Loucy (cell line): ENCODE results near the gene EFHC2.

ENCODE experiments used
- H2AFZ ChIP-seq: fragments of 200-600 bp; sonication (generic); 2 replicates; pipeline ENCODE4 v1.6.0; 2016; ENCODE audit warnings: antibody characterized with exemption, mild to moderate bottlenecking, low read length, moderate library complexity
- H3F3A ChIP-seq: fragments of 200-600 bp; 2 replicates; pipeline ENCODE4 v1.6.0; 2016; ENCODE audit warnings: antibody characterized with exemption, low read depth, mild to moderate bottlenecking
- H3K27me3 ChIP-seq: fragments of 200-600 bp; sonication (generic); 2 replicates; pipeline ENCODE4 v1.6.1; 2014; ENCODE audit warnings: low read length, mild to moderate bottlenecking; ENCODE audit not compliant: insufficient read depth, poor library complexity, severe bottlenecking
- H3K36me3 ChIP-seq: fragments of 200-600 bp; sonication (generic); 2 replicates; pipeline ENCODE4 v1.6.1; 2016; ENCODE audit warnings: low read length; ENCODE audit not compliant: insufficient read depth
- H3K4me1 ChIP-seq: fragments of 200-600 bp; sonication (generic); 2 replicates; pipeline ENCODE4 v1.5.1; 2014; ENCODE audit warnings: low read length, mild to moderate bottlenecking; ENCODE audit not compliant: insufficient read depth, poor library complexity, severe bottlenecking
- H3K4me2 ChIP-seq: fragments of 200-600 bp; sonication (generic); 2 replicates; pipeline ENCODE4 v1.6.0; 2014; ENCODE audit warnings: antibody characterized with exemption, low read length, low read depth, mild to moderate bottlenecking; ENCODE audit not compliant: poor library complexity, severe bottlenecking
- H3K4me3 ChIP-seq: fragments of 200-600 bp; sonication (generic); 2 replicates; pipeline ENCODE4 v1.5.1; 2014; ENCODE audit warnings: low read length, mild to moderate bottlenecking, mixed read lengths; ENCODE audit not compliant: poor library complexity, severe bottlenecking
- H3K79me2 ChIP-seq: fragments of 200-600 bp; sonication (generic); 2 replicates; pipeline ENCODE4 v1.6.1; 2014; ENCODE audit warnings: low read length; ENCODE audit not compliant: insufficient read depth
- H3K9ac ChIP-seq: fragments of 200-600 bp; sonication (generic); 2 replicates; pipeline ENCODE4 v1.6.0; 2014; ENCODE audit warnings: mild to moderate bottlenecking, low read depth, low read length, moderate library complexity; ENCODE audit not compliant: poor library complexity, severe bottlenecking
- H3K9me2 ChIP-seq: fragments of 200-600 bp; sonication (generic); replicated peaks from 2 replicates; pipeline ENCODE4 v1.6.1; 2016; ENCODE audit warnings: low read depth, low read length, mixed read lengths
- H3K9me3 ChIP-seq: fragments of 200-600 bp; sonication (generic); 2 replicates; pipeline ENCODE4 v1.6.1; 2014; ENCODE audit warnings: mild to moderate bottlenecking, antibody characterized with exemption, low read length, low read depth; ENCODE audit not compliant: insufficient read depth
- H4K20me1 ChIP-seq: fragments of 200-600 bp; sonication (generic); 2 replicates; pipeline ENCODE4 v1.6.0; 2014; ENCODE audit warnings: antibody characterized with exemption, low read length, mild to moderate bottlenecking; ENCODE audit not compliant: insufficient read depth, poor library complexity, severe bottlenecking
- CTCF ChIP-seq: fragments of 200-600 bp; sonication (generic); conservative IDR thresholded peaks from 2 replicates; pipeline ENCODE4 v1.5.1; 2014; ENCODE audit warnings: mild to moderate bottlenecking, antibody characterized with exemption, low read length
- EZH2phosphoT487 ChIP-seq: fragments of 200-600 bp; IDR thresholded peaks from 2 replicates; pipeline ENCODE4 v1.6.1; 2018; ENCODE audit warnings: antibody characterized with exemption, mild to moderate bottlenecking, moderate library complexity, borderline replicate concordance

The EFHC2 gene

GRCh38 chrX:44157283-44157682, 186.2 kb downstream of the EFHC2 start:
- Histone ChIP-seq H3K9ac (no peak overlapping the region), H3K4me2 (no peak overlapping the region), H2AFZ (no peak overlapping the region), H3K4me3 (no peak overlapping the region), H3K27me3 (no peaks in the 10 kb centered on the region), H3K9me3 (no peaks in the 10 kb centered on the region), H3K36me3 (no peaks in the 10 kb centered on the region), H3K9me2 (no peaks in the 10 kb centered on the region), H4K20me1 (no peaks in the 10 kb centered on the region), H3K4me1 (no peaks in the 10 kb centered on the region), H3F3A (no peaks in the 10 kb centered on the region), H3K79me2 (no peaks in the 10 kb centered on the region)
- TF ChIP-seq CTCF (no peak), EZH2phosphoT487 (no peak)

- no peaks in the 10 kb centered on the region for H3K4me1 ChIP-seq
- no peaks in the 10 kb centered on the region for H3K79me2 ChIP-seq
- no peak overlapping the region for H3K4me3 ChIP-seq
- H3K27me3 ChIP-seq = no peaks in the 10 kb centered on the region
- H2AFZ ChIP-seq = no peak overlapping the region
- H3K9ac ChIP-seq = no peak overlapping the region
- no peak overlapping the region for H3K4me2 ChIP-seq
- H3K9me2 ChIP-seq = no peaks in the 10 kb centered on the region
- no peaks in the 10 kb centered on the region for H3F3A ChIP-seq
- TF ChIP-seq EZH2phosphoT487 = no peak
- no peak for TF ChIP-seq CTCF
- no peaks in the 10 kb centered on the region for H3K36me3 ChIP-seq
- H4K20me1 ChIP-seq = no peaks in the 10 kb centered on the region
- H3K9me3 ChIP-seq = no peaks in the 10 kb centered on the region
Observed at GRCh38 chrX:44156726-44157125, 186.7 kb downstream of the EFHC2 start.

- TF ChIP-seq EZH2phosphoT487 = no peak
- no peak for TF ChIP-seq CTCF
- no peaks in the 10 kb centered on the region for H3K36me3 ChIP-seq
- H4K20me1 ChIP-seq = no peaks in the 10 kb centered on the region
- H3K79me2 ChIP-seq = no peaks in the 10 kb centered on the region
- no peaks in the 10 kb centered on the region for H3K27me3 ChIP-seq
- no peaks in the 10 kb centered on the region for H3K4me1 ChIP-seq
- no peaks in the 10 kb centered on the region for H3K9me3 ChIP-seq
- H3K9ac ChIP-seq = no peak overlapping the region
- no peaks in the 10 kb centered on the region for H3K9me2 ChIP-seq
- no peak overlapping the region for H2AFZ ChIP-seq
- no peak overlapping the region for H3K4me2 ChIP-seq
- no peaks in the 10 kb centered on the region for H3F3A ChIP-seq
- H3K4me3 ChIP-seq = no peak overlapping the region
Observed at GRCh38 chrX:44155126-44155525, 188.3 kb downstream of the EFHC2 start.
